Astrocyte of the spinal cord (primary cell): Measurements from ENCODE around the gene NCOR2.

ENCODE experiments used
- DNase-seq: peaks from one replicate; pipeline ENCODE4 v3.0.0; 2011; ENCODE audit warnings: low read depth, low spot score
- H3K4me3 ChIP-seq: 2 replicates; pipeline ENCODE4 v1.5.1; 2011; ENCODE audit warnings: low read depth, mild to moderate bottlenecking, low read length, moderate library complexity
- in situ Hi-C: cut with HindIII; loops from 2 replicates; pipeline ENCODE4 v1.10.0; 2017; ENCODE audit warnings: low sequenced_read_pairs
- TF ChIP-seq, protein P1 (sequence below): IDR thresholded peaks from 2 replicates; pipeline ENCODE4 v1.5.1; 2012; ENCODE audit warnings: low read depth, mild to moderate bottlenecking, low read length, inconsistent platforms

Gene NCOR2

DNA sequence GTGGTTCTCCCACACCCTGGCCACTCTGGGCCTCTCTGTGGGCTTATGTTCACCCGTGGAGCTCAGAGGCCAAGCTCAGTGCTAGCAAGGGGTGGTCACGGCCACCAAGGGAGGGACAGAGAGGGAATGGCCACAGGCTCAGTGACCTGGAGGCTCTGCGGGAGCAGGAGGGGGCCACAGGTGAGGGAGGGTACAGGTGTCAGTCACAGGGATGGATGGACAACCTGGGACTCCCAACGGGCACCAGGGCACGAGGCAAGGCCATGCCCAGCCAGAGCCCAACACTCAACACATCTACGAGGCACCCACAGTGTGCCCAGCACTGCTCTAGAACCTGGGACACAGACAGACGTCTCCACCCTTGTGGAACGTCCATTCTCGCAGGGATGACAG, 11.3 kb downstream of the NCOR2 start:
- in situ Hi-C loops = no loop called here
- no peak for DNase-seq
- TF ChIP-seq, protein P1, sequence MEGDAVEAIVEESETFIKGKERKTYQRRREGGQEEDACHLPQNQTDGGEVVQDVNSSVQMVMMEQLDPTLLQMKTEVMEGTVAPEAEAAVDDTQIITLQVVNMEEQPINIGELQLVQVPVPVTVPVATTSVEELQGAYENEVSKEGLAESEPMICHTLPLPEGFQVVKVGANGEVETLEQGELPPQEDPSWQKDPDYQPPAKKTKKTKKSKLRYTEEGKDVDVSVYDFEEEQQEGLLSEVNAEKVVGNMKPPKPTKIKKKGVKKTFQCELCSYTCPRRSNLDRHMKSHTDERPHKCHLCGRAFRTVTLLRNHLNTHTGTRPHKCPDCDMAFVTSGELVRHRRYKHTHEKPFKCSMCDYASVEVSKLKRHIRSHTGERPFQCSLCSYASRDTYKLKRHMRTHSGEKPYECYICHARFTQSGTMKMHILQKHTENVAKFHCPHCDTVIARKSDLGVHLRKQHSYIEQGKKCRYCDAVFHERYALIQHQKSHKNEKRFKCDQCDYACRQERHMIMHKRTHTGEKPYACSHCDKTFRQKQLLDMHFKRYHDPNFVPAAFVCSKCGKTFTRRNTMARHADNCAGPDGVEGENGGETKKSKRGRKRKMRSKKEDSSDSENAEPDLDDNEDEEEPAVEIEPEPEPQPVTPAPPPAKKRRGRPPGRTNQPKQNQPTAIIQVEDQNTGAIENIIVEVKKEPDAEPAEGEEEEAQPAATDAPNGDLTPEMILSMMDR = no peak
- H3K4me3 ChIP-seq = no peak overlapping the region

DNA sequence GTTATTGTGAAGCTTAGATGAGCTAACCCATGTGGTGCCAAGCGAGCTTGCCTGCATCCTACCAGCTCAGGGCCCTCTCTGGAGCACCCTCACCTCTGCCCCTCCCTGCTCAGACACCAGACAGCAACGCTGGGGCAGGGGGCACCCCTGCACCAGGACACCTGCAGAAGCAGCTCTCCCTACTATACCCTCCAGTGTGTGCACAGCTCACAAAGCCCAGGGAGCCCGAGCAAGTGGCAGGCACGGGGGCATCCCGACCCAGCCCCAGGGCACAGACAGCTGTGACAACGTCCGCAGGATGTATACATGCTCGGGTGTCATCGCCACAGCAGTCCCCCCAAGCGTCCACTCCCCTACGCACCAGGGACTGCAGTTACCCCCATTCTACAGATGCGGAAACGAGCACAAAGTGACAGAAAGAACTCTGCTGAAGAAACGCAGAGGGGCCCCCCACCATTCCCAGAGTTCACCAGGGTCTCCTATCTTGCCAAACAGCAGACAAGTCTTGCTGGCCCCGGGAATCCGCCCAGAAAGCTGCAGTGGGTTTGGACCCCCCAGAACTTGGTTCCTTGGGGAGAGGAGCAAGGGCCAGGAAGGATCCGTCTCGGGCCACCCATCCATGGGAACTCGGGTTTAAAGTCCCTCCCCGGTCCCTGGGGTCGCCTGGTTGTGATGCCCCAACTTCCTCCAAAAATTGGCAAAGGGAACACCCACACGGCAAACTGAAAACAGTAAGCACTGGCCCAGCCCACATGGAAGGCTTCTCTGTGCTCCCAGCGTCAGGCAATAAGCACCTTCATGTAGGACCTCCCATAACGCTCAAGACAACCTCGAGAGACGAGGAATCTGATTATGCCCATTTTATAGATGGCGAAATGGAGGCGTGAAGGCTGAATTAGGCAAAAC, 12.0 kb downstream of the NCOR2 start:
- no peak for DNase-seq
- TF ChIP-seq, protein P1 = no peak
- no peak overlapping the region for H3K4me3 ChIP-seq
- in situ Hi-C loops = no loop called here

DNA sequence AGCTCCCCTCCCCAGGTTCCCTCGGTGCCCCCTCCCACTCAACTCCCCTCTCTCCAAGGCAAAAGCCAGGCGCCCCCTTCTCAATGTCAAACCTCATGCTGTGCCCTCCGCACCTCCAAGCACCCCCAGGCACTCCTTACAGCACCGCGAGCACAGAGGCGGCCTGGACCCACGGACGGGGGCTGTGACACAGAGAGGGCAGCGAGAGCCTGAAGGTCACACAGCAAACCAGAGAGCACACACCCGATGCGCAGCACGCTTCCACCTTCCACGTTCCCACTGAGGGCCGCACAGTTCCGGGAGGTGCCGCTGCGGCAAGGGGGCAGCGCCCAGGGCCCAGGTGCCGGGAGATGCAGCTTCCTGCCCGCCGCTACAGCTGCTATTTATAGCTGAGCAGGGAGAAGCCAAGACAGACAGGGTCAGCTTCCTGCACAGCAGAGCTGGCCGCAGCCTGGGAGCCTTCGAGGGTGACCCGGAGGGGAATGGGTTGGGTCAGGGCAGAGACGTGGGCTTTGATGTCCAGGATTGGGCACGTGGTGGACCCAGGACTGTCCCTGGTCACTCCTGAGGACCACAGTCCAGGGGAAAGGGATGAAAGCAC, 12.9 kb downstream of the NCOR2 start:
- TF ChIP-seq, protein P1 = no peak
- H3K4me3 ChIP-seq = no peak overlapping the region
- DNase-seq = no peak
- in situ Hi-C loops = no loop called here

DNA sequence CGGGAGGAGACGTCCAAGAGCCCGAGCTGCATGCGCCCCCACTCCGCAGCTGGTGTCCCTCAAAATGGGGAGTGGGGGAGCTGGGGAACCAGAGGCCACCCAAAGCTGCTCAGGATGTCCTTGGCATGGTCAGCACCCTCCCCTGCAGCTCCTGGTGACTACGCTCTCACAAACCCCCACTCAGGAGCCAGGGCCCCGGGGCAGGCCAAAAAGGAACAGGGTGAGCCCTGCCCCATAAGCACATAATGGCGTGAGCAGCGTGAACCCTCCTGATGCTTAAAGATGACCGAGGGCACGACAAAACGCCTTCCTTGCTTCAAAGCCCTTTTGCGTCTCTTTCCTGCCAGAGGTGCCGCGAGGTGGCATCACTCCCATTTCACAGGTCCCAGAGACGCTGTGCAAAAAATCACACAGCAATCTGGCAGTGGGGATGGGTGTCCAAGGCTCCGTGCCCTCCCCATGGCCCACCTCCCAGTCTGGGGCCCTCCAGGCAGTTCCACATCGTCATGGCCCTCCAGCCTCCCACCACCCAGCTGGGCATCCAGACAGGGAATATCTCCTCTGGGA, 13.5 kb downstream of the NCOR2 start:
- in situ Hi-C loops = no loop called here
- no peak for DNase-seq
- TF ChIP-seq, protein P1 = no peak
- no peak overlapping the region for H3K4me3 ChIP-seq

DNA sequence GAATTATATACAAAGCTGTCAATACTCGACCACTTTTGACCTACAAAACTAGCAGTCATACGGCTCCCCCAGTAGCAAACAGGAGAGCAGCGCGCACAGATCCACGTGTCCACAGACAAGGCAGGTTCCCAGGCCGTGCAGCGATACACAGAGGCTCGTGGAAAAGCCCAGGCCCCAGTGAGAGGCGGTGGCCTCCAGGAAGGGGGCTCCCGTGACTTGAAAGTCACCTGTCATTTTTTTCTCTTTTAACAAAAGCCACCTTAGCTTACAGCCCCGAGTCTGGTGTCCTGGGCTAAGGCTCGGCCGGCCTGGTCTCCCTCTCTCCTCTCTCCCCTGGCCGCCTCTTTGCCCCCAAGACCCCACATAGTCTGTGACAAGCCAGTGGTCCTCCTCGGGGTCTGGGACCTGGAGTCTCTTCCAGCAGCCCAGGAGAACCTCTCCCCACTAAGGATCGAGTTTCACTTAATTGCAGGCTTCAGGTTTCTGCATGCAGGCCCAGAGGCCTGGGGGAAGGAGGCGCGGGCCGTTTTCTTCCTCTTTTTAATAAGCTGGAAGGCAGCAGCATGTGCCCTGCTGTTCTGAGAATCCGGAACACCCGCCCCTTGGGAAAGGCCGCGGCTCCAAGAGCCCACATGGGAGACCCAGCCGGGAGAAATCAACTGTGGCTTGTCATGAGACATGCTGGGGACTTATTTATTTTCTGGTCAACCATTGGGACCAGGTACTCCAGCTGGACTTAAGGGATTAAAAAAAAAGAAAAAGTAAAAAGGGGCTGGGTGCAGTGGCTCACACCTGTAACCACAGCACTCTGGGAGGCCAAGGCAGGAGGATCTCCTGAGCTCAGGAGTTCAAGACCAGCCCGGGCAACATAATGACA, 15.9 kb downstream of the NCOR2 start:
- no peak overlapping the region for H3K4me3 ChIP-seq
- in situ Hi-C loops = no loop called here
- TF ChIP-seq, protein P1 = no peak
- peak; percentile 62 for DNase-seq
